Prostate gland (tissue), 2 donors: Measurements from ENCODE around the gene B3GNT9. TPM values are rescaled to one million over a fixed set of nuclear protein-coding genes. Genes with fewer than 3 reads are reported as not detected.
A peak's percentile ranks its signal among the peaks of the same experiment; 100 is the strongest.
"Not testable (repeated sequence)": the region's sequence is repeated elsewhere in the genome, so short reads cannot be mapped to it uniquely, and the experiment has no call there.

Experiments
- DNase-seq: peaks from one replicate; pipeline ENCODE4 v3.0.0-alpha.2; 2019; ENCODE audit warnings: low spot score
- H3K27ac ChIP-seq, 2 donors: fragments of 200-600 bp; sonication (generic); 2 replicates each; pipeline ENCODE4 v1.5.1; 2017 to 2019
- H3K27me3 ChIP-seq: fragments of 200-600 bp; sonication (generic); replicated peaks from 2 replicates; pipeline ENCODE4 v1.5.1; 2019; ENCODE audit not compliant: insufficient read depth
- H3K36me3 ChIP-seq, 2 donors: fragments of 200-600 bp; sonication (generic); 1 replicate in 1 of 2; 2 replicates in 1 of 2; pipeline versions ENCODE4 v1.5.1 to v1.8.1; 2017 to 2019
- H3K4me1 ChIP-seq: fragments of 200-600 bp; sonication (generic); replicated peaks from 2 replicates; pipeline ENCODE4 v1.5.1; 2019
- H3K4me3 ChIP-seq, 2 donors: fragments of 200-600 bp; sonication (generic); 2 replicates each; pipeline ENCODE4 v1.5.1; 2017 to 2019
- H3K9me3 ChIP-seq: fragments of 200-600 bp; sonication (generic); 2 replicates; pipeline ENCODE4 v1.5.1; 2017
- CTCF ChIP-seq, 4 experiments: fragments of 200-600 bp in 2 of 4; fragments of 450-650 bp in 2 of 4; sonication (generic) in 2 of 4; IDR thresholded peaks; 1 replicate in 3 of 4; 2 replicates in 1 of 4; pipeline ENCODE4 v1.5.1; 2016 to 2019; ENCODE audit warnings: antibody characterized with exemption in 4 of 4, mild to moderate bottlenecking in 2 of 4, moderate library complexity in 2 of 4
- POLR2A ChIP-seq: fragments of 450-650 bp; IDR thresholded peaks from one replicate; pipeline ENCODE4 v1.6.1; 2016; ENCODE audit warnings: antibody characterized with exemption, mild to moderate bottlenecking
- POLR2AphosphoS5 ChIP-seq: sonication (generic); formaldehyde crosslinking; IDR thresholded peaks from one replicate; pipeline ENCODE4 v1.6.1; 2017; ENCODE audit warnings: antibody characterized with exemption
- WGBS: methylation state at CpG from one replicate; pipeline ENCODE4 v1.1.5; 2018; 5-methylcytosine and 5-hydroxymethylcytosine counted together
- intact Hi-C: fragments of 100-400 bp; cut with DNase I; formaldehyde crosslinking; loops from one replicate; pipeline ENCODE4 v1.14.2; 2022
- total RNA-seq, 2 donors: library from RNA; depleted of rRNA; stranded (reverse); fragments of >200 nt; gene quantifications; one replicate each; pipeline ENCODE4 v1.1.0, GENCODE V29; 2016

The B3GNT9 gene
- total RNA-seq, 2 donors from 2014 or later, result 32.1 to 37.3 TPM

- Histone ChIP-seq H3K36me3 (peaks cover 0 to 4% of the 10 kb centered on the region in 2 donors), H3K4me3 (no peak overlapping the region), H3K4me1 (no peaks in the 10 kb centered on the region), H3K9me3 (no peaks in the 10 kb centered on the region), H3K27ac (no peak overlapping the region), H3K27me3 (no peaks in the 10 kb centered on the region)
- no peak for DNase-seq
- intact Hi-C loops, result no loop called here
- TF ChIP-seq POLR2A, result no peak
- TF ChIP-seq CTCF (IDR thresholded peaks at IDR 0.05), result no peak
- no peak for TF ChIP-seq POLR2AphosphoS5
These were observed 22.4 kb downstream of the B3GNT9 start for GRCh38 chr16:67128417-67128816.

DNA sequence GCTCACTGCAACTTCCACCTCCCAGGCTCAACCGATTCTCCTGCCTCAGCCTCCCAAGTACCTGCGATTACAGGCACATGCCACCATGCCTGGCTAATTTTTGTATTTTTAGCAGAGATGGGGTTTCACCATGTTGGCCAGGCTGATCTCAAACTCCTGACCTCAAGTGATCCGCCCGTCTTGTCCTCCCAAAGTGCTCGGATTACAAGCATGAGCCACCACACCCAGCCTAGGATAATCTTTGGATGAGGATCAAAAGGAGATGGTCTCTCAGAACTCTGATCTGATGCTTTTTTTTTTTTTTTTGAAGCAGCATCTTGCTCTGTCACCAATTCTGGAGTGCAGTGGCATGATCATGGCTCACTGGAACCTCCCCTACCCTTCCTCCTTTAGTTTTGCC lies 28.0 kb downstream of the B3GNT9 start:
- not testable (repeated sequence) for DNase-seq, H3K36me3 ChIP-seq

DNA sequence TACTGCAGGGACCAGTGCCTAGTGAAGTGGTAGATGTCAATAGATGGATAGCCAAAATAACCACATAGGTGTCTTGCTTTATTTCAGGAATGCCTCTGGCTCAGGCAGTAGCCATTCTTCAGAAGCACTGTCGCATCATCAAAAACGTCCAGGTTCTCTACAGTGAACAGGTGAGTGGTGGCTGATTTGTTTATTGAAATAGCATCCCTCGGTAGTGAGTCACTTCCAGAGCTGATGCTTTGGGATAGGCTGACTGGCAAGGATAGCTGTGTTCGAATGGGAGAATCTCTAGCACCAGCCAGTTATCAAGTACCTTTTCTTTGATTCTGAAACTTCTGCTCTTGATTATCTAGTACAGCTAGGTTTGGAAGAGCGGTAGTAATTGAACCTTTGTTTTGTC lies 30.8 kb downstream of the B3GNT9 start:
- H3K9me3 ChIP-seq, result no peaks in the 10 kb centered on the region
- H3K27ac ChIP-seq, result no peak overlapping the region
- 82% methylated on average over 5 of the region's 5 CpGs for WGBS
- intact Hi-C loops, result no loop called here
- no peaks in the 10 kb centered on the region for H3K36me3 ChIP-seq
- no peak overlapping the region for H3K4me3 ChIP-seq
- DNase-seq, result no peak
- TF ChIP-seq CTCF (IDR thresholded peaks at IDR 0.05), result no peak
- TF ChIP-seq POLR2A, result no peak
- TF ChIP-seq POLR2AphosphoS5, result no peak
- no peaks in the 10 kb centered on the region for H3K27me3 ChIP-seq
- H3K4me1 ChIP-seq, result peaks cover 4% of the 10 kb centered on the region

More for the DNA sequence above, 28.0 kb downstream of the B3GNT9 start:
- intact Hi-C loops, H3K4me3 ChIP-seq, H3K27me3 ChIP-seq, H3K9me3 ChIP-seq, H3K4me1 ChIP-seq, H3K27ac ChIP-seq: not testable (repeated sequence)
- WGBS, result 94% methylated on average over 5 of the region's 5 CpGs

DNA sequence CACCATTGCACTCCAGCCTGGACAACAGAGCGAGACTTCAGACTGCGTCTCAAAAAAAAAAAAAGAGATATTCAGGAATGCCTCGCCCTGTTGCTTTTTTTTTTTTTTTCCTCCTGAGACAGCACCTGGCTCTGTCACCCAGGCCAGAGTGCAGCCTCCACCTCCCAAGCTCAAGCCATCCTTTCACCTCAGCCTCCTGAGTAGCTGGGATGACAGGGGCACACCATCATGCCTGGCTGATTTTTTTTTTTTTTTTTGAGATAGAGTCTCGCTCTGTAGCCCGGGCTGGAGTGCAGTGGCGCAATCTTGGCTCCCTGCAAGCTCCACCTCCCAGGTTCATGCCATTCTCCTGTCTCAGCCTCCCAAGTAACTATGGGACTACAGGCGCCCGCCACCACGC lies 33.1 kb downstream of the B3GNT9 start:
- H3K9me3 ChIP-seq, result no peaks in the 10 kb centered on the region
- no peak overlapping the region for H3K27ac ChIP-seq
- H3K27me3 ChIP-seq, result no peaks in the 10 kb centered on the region
- no peaks in the 10 kb centered on the region for H3K36me3 ChIP-seq
- H3K4me1 ChIP-seq, result peaks cover 4% of the 10 kb centered on the region
- no peak for TF ChIP-seq CTCF (IDR thresholded peaks at IDR 0.05)
- no peak for TF ChIP-seq POLR2A
- TF ChIP-seq POLR2AphosphoS5, result no peak
- intact Hi-C loops, result no loop called here
- H3K4me3 ChIP-seq, result no peak overlapping the region
- 95% methylated on average over 9 of the region's 9 CpGs for WGBS
- no peak for DNase-seq

- H3K4me3 ChIP-seq, result no peak overlapping the region
- no peaks in the 10 kb centered on the region for H3K9me3 ChIP-seq
- H3K27ac ChIP-seq, result peak overlapping the region in 1 of 2 donors; percentile 50
- 71% methylated on average over 13 of the region's 13 CpGs for WGBS
- peaks cover 6% of the 10 kb centered on the region for H3K4me1 ChIP-seq
- TF ChIP-seq POLR2AphosphoS5, result no peak
- TF ChIP-seq POLR2A, result no peak
- no peak for TF ChIP-seq CTCF (IDR thresholded peaks at IDR 0.05)
- H3K36me3 ChIP-seq, result no peaks in the 10 kb centered on the region
- intact Hi-C loops, result no loop called here
- no peak for DNase-seq
- no peaks in the 10 kb centered on the region for H3K27me3 ChIP-seq
These were observed 34.1 kb downstream of the B3GNT9 start for GRCh38 chr16:67116388-67117311.
